ENCODE results near the gene SPATA12.

DNA sequence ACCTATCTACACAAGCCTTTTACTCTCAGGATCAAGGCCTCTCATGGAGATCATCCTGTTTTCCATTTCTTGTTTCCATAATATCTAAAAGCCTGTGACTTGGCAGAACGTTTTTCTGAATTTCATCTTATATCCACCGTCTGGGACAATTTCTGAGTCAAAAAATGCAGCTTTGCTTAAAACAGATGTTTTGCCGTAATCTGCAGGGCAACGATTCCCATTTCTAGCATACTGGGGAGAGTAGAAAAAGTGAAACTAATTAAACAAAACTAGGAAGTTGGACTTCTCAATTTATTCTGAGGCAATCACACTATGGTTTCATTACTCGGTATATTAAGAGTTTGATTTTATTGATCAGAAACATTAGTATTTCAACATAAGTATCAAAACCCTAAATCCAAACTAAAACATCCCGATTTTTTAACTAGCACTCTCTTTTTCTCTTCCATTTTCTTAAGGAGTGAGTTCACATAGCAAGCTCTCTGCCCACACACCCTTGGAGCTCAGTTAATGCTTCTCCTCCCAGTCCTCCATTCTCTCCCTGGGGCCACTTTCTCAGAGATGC is 33.6 kb downstream of the SPATA12 start:
- TF ChIP-seq, protein P1, sequence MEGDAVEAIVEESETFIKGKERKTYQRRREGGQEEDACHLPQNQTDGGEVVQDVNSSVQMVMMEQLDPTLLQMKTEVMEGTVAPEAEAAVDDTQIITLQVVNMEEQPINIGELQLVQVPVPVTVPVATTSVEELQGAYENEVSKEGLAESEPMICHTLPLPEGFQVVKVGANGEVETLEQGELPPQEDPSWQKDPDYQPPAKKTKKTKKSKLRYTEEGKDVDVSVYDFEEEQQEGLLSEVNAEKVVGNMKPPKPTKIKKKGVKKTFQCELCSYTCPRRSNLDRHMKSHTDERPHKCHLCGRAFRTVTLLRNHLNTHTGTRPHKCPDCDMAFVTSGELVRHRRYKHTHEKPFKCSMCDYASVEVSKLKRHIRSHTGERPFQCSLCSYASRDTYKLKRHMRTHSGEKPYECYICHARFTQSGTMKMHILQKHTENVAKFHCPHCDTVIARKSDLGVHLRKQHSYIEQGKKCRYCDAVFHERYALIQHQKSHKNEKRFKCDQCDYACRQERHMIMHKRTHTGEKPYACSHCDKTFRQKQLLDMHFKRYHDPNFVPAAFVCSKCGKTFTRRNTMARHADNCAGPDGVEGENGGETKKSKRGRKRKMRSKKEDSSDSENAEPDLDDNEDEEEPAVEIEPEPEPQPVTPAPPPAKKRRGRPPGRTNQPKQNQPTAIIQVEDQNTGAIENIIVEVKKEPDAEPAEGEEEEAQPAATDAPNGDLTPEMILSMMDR (conservative IDR thresholded peaks at IDR 0.05; ENCODE audit: low read depth, low read length) = no peak
- no peak for TF ChIP-seq EZH2phosphoT487 (IDR thresholded peaks at IDR 0.05; ENCODE audit: borderline replicate concordance, low read length)
